Eye (tissue), 1 donor: ENCODE data around the gene CD79B.

ENCODE experiments used
- DNase-seq: peaks from one replicate; pipeline ENCODE4 v3.0.0-alpha.2; 2015

Gene CD79B

DNA sequence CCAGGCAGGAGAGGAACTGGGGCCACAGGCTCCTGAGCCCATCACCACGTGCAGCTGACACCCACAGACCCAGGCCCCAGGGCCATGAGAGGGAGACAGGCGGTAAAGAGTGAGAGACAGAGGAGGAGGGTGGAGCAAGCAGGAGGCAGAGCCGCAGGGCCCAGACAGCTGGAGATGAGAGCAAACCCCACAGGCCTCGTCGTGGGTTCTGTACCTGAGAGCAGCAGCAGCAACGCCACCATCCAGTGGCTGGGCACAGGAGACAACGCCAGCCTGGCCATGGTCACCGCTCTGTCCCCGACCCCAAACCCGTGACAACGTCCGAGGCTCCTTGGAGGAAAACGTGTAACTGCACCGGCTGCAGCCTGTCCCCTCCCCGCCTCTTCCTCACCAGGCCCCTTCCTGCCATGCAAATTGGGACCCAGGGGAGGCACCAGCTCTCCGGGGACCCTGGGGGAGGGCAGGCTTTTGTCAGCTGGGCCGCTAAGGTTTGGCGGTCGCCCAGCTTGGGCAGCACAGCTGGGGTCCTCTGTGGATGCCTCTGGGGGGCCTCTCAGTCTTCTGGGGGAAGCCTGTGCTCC, at the start of gene CD79B:
Gene CD79B (minus strand): TSS at position 351 of the 581 bp plus-strand sequence. CDS start 70 bp downstream, at position 281.
- DNase-seq, result no peak

DNA sequence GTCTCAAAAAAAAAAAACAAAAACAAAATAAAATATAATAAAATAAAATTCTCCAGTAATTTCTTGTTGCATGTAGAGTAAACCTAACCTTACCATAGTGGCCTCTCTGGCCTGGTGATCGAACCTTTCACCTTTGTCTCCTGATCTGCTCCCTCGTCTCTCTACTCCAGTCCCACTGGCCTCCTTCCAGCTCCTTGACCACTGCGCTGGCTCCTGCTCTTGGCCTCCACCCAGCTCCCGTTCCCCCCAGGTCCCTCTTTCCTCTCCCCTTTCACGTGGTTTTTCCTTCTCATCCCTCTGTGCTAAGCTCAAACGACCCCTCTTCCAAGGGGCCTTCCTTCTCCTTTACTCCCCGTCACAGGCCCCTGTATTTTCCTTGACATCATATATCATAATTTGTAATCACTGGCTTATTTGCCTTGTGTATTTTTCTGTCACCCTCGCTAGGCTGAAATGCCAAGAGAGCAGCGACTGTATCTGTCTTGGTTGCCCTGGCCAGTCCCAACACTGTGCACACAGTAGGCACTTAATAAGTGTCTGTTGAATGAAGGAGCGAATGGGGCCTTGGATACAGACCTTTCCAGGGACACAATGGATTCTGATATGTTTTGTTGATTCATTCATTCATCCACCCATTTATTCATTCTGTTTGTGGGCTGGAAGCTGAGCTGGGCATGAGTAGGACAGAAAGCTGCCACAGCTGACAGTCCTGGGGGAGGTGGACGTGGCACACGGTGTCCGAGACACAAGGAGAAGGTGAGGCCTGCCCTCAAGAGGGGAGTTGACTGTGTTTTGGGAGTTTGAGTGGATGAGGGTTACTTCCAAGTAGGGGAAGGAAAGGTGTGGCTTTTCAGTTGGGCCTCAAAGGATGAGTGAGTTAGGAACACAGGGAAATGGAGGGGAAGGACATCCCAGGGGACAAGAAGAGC, 46.4 kb upstream of the CD79B start:
- no peak for DNase-seq

DNA sequence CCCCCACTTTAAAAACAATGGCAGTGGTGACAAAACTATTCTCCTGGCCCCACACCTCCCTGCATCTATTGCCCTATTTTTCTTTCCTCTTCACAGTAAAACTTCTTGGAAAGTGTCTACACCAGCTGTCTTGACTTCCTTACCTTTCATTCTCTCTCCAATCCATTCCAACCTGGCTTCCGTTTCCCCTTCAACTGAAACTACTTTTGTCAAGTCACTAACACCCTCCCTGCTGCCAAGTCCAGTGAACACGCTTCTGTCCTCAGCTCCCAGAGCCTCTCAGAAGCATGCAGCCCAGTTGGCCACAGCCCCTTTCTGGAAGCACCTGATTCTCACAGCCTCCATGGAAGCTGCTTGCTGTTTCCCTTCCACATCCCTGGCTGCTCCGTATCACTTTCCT, 44.6 kb upstream of the CD79B start:
- DNase-seq, result no peak

DNA sequence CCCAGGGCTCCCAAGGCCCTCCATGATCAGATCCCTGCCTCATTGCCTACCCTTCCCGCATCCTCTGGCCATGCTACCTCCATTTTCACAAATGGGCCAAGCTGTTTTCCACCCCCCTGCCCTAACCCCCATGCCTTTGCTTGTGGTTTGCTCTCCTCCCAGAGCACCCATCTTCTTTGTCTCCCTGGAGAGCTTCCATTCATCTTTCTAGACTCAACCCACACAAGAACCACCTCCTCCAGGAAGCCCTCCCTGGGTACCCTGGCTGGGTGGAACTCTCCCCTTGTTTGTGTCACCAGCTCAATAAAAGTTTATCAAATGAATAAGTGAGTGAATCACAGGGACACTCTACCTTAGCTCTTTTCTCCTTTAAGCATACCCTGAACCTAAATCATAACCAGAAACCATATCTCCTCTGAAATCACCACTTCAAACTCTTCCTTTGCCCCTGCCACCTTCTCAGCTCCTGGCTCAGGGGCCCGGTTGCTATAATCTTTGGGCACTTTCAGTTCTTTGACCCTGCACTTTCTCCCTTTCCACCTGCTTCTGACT, 43.5 kb upstream of the CD79B start:
- no peak for DNase-seq

DNA sequence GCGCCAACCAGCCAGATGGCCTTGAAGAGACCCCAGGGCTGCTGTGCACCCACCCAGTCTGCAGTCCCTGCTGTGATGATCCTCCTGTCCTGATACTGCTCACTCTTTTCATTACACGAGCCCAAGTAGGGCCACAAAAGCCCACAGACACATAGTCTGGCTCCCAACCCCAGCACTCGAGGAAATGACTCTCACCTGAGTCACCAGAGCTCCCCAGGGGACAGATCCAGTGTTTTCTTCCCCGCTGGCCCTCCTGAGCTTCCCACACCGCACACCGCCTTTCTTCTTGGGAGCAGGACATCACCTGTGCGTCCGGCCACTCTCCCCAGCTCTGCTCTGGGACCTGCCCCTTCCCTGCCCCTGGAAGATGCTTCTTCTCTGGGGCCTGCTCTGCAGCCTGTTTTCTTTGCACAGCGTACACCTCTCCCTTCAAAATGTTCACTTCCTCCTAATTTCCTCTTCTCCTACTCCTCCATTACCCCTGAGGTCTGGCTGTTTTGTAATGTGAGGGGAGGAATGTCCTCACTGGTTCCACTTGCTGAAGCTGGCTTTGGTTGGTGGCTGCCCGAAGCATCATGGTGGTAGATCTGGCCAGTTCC, 42.6 kb upstream of the CD79B start:
- no peak for DNase-seq

DNA sequence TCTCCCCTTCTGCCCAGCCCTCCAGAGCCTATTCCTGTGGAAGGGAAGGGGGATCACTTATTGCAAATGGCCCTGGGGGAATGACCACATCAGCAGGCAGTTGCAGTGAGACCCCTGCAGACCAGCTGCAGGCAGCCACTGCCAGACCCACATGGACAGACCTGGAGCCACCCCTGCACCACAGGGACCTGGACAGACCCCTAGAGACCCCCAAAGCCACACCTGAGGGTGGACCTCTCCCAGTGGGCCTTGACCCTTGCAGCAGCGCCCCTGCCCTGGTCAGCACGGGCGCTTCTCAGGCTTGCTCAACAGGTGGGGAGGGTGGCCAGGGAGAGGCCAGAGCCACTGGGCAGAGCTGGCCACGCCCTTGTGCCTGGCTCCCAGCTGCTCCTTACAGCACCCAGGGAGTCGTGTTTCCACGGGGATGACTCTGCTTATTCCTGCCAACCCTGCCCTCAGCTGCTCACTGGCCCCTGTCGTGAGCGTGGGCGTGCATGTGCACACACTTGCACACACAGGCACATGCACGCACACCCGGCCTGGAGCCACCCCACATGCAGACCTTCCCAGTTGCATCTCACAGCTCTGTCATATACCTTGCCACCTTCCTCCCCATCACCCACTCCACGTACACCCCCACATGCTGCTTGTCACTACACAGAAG, 41.9 kb upstream of the CD79B start:
- DNase-seq, result no peak

DNA sequence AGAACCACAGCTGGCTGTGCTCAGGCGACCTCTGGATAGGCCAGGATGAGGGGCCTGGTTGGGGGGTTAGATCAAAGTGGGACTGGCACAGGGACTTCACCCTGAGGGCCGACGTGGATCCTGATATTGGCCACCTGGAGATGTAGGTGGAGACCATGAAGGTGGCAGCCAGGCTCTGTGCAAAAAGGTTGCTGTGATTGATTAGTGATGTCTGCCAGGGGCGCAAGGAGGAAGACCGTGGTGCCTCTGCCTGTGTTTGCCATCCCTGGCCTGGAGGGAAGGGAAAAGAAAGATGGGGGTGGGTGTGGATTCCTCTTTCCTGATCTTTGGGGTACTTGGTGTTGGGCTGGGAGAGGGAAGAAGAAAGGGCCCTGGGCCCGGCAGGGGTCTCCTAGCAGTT, 41.1 kb upstream of the CD79B start:
- DNase-seq, result no peak

DNA sequence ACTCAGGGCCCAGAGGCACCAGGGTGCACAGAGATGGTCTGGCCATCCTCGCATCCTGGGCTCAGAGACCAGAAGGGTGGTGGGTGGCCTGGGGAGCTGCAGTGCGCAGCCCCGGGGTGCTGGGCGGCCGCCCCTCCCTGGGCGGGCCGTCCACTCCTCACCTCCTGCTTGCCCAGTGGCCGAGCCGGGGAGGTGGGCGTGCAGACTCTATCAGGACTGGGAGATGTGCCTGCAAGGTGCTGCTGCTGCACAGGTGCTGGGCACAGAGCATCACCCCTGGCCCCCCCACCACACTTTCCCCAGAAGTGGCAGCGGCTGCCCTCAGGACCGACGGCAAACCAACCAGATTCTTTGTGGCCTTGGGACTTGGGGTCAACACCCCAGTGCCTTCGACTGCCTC, 40.7 kb upstream of the CD79B start, which contains the start of gene SCN4A:
Gene SCN4A (minus strand): TSS at position 123 of the 400 bp plus-strand sequence. CDS start 77 bp downstream, at position 46.
- no peak for DNase-seq

DNA sequence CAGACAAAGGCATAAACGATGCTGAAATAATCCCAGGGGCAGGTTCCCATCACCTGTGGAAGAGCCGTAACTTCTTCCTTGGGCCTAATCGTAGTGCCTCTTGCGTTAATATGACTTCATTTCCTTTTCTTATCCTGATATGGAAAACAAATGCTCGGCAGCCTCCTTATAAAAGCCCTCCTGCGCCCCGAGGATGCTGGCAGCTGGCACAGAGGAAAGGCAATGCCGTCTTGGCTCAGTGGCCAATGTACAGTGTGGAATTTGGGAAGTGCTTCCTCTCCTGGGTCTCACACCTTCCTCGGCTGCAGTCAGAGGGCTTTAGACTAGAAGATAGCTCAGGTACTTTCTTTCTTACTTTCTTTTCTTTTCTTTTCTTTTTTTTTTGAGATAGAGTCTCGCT, 37.1 kb upstream of the CD79B start:
- DNase-seq, result no peak

DNA sequence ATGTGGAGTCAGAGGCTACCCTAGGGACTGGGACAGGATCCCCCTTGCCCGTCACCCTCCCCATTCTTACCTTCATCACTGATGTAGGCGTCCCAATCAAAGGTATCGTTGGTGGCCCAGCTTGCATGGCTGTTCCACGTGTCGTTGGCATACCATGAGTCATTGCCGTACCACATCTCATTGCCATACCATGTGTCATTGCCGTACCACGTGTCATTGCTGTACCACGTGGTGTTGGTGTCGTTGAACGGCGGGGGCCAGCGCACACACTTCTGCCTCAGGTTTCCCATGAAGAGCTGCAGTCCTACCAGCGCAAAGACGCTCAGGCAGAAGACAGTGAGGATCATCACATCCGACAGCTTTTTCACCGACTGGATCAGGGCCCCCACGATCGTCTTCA, 35.8 kb upstream of the CD79B start:
- DNase-seq, result no peak

DNA sequence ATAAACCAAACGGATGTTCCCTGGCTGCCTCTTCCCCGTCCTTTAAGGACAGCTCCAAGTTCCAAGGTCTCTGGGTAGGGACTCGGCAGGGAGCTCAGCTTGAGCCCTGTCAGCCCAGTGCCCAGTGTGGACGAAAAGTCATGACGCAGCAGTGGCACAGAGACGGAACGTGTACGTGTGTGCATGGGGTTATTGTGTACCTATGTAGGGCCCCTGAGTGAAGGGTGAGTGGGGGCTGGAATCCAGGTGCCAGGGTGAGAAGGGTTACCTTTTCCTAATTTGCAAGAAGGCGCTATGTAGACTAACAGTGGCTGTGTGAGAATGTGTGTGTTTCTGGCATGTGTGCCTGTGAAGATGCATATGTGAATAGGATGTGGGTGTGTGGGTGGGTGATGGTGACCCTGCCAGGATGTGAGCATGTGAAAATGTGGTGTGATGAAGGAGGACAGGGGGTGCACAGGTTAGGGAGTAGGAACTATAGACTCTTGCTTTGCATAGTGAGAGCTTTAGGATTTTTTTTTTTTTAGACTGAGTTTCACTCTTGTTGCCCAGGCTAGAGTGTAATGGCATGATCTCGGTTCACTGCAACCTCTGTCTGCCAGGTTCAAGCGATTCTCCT, 34.6 kb upstream of the CD79B start:
- DNase-seq, result no peak

DNA sequence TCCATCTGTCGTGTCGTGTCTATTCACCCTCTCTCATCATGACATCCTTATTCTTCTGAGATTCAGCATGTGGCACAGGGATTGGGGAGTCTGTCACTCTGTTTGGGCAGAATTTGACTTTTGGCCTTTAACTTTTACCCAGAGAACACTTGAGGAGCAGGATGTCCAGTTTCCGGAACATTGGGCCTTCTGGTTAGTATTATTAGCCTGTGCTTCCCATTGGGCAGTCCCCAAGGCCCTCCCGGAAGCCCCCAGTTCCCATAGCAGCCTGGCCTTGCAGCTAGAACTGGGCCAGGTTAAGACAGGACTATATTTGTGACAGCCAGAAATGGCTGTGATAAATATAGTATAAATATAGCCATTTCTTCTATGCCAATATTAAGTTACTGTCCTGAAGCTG, 31.0 kb upstream of the CD79B start:
- no peak for DNase-seq

DNA sequence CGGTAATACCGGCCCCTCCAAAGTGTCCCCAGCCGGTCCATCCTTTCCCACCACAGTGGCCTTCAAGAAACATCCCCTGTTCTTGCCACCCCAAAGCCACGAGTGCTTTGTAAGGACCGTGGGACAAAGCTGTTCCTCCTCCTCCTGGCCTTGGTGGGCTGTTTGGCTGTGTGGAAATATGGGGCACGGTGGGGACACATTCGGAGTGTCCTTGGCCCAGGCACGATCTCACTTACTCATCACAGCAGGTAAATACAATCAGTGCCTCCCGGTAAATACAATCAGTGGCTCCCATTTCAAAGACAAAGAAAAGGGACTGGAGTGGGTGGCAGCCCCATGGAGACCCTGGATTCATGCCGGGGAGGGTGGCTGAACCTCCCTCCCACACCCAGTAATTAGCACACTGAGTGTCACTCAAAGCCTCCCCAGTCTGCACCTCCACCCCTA, 30.2 kb upstream of the CD79B start:
- no peak for DNase-seq

DNA sequence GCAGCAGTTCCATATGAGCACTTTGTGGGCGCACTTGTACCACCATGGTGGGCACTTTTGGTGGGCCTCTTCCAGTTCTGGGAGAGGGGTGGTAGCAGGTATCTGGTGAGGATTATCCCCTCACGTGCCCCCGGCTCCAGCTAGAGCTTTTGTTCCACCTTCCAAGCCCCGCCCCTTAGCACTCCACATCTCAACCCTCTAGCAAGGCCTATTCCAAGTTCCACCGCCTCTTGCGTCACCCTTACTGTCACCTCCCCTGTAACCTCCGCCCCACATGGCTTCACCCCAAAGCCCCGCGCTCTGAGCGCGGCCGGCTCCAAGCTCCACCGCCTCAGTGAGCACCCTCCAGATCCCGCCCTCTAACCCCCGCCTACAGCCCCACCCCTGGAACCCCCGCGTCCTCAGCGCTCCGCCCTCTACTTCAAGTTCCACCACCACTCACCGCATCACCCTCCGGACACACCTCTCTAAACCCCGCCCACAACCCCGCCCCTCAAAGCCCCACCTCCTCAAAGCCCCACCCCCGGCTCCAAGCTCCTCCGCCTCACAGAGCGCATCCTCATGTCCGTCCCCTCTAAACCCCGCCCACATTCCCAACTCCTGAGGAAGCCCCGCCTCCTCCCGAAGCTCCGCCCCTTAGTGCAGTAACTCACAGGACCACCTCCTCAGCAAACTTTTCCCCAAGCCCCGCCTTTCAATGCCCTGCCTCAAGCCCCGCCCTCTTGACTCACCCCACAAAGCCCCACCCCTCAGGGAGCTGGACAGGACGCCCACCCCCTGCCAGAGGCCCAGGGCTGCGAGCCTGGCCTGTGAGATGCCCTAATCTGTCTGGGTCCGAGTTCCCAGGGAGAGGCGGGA, 29.5 kb upstream of the CD79B start:
- DNase-seq, result peak; percentile 82

DNA sequence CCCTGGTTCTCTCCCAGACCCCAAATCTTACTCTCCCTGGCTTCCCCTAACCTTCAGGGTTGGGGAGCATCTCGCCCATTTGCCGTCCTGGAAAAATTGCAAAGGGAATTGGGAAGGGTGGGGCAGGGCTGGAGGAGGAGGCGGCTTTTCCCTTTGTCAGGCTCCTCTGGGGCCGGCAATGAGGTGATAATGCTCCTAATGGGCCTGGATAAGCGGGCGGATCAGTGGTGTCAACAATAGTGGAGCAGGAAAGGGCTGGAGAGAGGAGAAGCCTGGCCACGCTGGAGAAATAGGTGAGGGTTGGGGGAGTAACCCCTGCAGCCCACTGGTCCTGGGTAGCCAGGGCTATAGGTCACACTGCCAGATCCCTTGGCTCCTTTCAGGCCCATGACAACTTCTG, 28.3 kb upstream of the CD79B start:
- DNase-seq, result no peak

DNA sequence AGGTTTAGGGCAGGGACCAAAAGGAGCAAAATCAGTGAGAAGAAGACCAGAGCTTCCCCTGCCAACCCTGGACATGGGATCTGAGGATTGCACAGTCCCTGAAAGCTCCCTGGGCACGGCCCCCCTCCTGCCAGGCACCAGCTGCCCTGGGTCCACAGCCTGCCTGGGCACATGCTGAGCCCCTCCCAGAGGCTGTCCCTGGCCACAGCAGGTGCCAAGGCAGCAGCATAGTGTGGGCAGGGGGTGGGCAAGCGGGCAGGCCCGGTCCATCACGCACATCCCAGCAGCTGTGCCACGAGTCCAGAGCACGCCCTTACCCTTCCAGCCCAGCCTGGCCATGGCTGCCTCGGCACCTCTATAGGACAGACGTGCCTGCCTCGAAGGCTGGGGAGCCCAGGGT, 27.9 kb upstream of the CD79B start:
- DNase-seq, result no peak

DNA sequence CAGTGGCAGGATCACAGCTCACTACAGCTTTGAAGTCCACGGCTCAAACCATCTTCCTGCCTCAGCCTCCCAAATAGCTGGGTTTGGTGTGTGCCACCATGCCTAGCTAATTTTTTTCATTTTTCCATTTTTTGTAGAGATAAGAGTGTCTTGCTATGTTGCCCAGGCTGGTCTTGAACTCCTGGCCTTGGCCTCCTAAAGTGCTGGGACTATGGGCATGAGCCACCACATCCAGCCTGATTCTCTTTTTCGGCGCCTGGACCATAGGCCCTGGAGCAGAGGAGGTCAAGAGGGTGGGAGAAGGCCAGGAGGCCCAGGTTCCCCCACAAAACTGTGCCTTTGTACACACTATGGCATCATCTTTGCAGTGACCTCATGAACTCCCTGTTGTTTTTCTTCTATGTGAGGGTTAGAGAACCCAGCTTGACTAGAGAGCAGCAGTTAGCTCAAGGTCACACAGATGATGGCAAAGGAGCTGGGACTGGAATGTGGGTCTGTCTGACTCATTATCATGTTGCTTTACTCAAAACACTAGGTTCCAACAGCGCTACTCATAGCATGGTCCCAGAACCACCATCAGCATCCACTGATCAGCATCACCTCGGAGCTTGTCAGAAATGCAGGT, 24.3 kb upstream of the CD79B start:
- DNase-seq, result no peak

DNA sequence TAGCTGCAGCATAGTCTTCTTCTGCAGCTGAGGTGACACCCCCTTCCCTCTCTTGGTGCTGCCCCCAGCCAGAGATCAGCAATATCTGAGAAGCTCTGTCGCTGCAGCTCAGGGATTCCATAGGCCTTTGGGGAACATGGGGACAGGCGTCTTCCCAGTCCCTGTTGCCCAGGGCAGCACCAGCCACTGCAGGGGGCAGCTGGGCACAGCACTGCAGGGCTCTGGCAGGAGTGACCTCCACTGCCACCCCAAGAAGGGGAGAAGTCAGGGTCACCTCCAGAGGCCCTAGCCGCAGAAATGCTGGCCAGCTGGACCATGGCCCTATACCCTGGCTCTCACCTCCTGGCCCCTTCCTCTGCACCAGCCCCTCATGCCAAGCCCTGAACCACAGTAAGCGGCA, 23.7 kb upstream of the CD79B start:
- DNase-seq, result no peak

DNA sequence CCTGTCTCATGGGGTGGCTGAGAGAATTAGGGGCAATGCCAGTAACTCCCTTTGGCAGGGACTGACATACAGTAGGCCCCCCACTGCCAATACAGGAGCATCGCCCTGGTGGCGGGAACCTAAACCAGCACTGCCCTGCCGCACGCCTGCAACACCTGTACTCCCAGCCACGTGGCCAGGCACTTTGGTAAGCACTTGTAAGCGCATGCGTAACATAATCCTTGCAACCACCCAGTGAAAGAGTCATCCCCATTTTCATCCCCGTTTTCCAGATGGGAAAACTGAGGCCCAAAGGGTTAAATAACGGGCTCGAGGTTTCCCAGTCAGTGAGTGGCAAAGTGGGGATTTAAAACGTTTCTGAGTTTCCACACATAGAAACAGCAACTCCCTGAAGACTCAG, 23.1 kb upstream of the CD79B start:
- DNase-seq, result no peak

DNA sequence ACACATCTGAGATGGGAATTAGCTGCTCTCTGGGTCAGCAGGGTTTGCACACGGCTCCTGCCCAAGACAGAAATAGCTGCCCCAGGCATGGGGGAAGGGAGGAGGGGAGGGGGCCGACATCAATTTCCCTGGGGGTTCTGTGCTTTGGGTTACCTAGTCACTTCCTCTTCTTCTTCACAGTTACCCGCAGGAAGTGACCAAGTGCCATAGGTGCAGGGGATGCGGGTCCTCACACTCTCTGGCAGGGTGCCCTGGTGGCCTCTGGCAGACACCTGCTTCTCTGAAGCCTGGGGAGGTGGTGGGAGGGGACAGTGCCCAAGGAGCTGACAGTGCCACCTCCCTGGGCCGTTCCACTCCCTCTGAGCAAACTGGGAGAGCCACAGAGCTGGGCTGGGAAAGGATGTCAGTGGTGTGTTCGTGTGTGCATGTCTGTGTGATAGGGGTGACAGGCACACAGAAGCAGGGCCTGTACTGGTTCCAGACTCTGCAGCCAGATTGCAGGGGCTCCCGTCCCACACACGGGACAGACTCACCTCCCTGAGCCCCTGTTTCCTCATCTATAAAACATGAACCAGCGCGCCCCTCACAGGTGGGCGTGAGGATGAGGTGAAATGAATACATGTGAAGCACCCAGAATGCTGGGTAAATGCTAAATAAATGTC, 22.4 kb upstream of the CD79B start:
- no peak for DNase-seq
